Mammary epithelial cell (primary cell): ENCODE results near the gene LIPA.

Experiments
- CTCF ChIP-seq, 2 donors: IDR thresholded peaks in 1 of 2; conservative IDR thresholded peaks in 1 of 2; 2 replicates each; pipeline ENCODE4 v1.5.1; 2011 to 2012; ENCODE audit warnings: inconsistent platforms in 2 of 2, low read length in 2 of 2, mild to moderate bottlenecking in 2 of 2, control low read depth in 1 of 2, low read depth in 1 of 2; ENCODE audit not compliant: insufficient read depth in 1 of 2; ENCODE audit errors: extremely low read depth in 1 of 2
- EZH2 ChIP-seq: IDR thresholded peaks from 2 replicates; pipeline ENCODE4 v1.6.1; 2012; ENCODE audit warnings: low read length, inconsistent platforms, borderline replicate concordance

DNA sequence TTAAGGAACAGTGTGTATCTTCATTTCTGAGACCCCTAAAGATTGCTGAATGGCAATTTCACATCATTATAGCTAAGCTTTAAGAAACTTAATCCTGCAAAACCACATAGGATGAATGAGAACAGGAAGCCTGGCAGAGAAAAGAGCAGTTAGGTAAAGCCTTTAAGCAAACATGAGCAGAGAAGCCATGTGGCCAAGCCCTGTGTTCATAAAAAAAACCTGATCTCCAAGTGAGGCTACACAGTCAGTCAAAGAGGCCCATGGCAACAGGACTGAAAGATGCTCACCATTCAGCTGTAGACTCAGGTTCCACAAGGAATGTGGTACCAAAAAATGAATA is 9.3 kb downstream of the LIPA start:
- no peak for TF ChIP-seq EZH2
- no peak for TF ChIP-seq CTCF (conservative IDR thresholded peaks at IDR 0.05 in 1 of 2, IDR thresholded peaks at IDR 0.05 in 1 of 2; ENCODE audit: extremely low read depth in 1 of 2, insufficient read depth in 1 of 2, low read depth in 1 of 2, low read length in 2 of 2)
